Activated naive CD4-positive, alpha-beta T cell treated with anti-CD3 and anti-CD28 coated beads for 36 hours (primary cell): ENCODE results near the gene CEPT1. TPM values are rescaled to one million over a fixed set of nuclear protein-coding genes. Genes with fewer than 3 reads are reported as not detected.

Source experiments
- CTCF ChIA-PET: fragments of 350-600 bp; sonication (Branson Sonifier 250); formaldehyde crosslinking; loops from one replicate; lab custom pipeline; 2021; ENCODE audit warnings: antibody characterized with exemption; lab: Charles Lee
- DNase-seq: peaks from one replicate; pipeline ENCODE4 v3.0.0-alpha.2; 2020
- H3K27ac Mint-ChIP-seq: one replicate; pipeline ENCODE4 v1.8.0; 2021; ENCODE audit warnings: mild to moderate bottlenecking, mixed read lengths
- H3K27me3 Mint-ChIP-seq: one replicate; pipeline ENCODE4 v1.8.0; 2021; ENCODE audit warnings: low read depth, mixed read lengths
- H3K36me3 Mint-ChIP-seq: one replicate; pipeline ENCODE4 v1.8.0; 2021; ENCODE audit warnings: low read depth, mixed read lengths
- H3K4me1 Mint-ChIP-seq: one replicate; pipeline ENCODE4 v1.8.0; 2021; ENCODE audit warnings: low read depth, mixed read lengths
- H3K4me3 Mint-ChIP-seq: one replicate; pipeline ENCODE4 v1.8.0; 2021; ENCODE audit warnings: mild to moderate bottlenecking, moderate library complexity, mixed read lengths
- H3K9me3 Mint-ChIP-seq: one replicate; pipeline ENCODE4 v1.8.0; 2021; ENCODE audit warnings: mixed read lengths
- intact Hi-C: fragments of 100-400 bp; cut with micrococcal nuclease; formaldehyde crosslinking; loops from one replicate; pipeline ENCODE4 v1.15.1; 2023
- total RNA-seq, 2 experiments: library from RNA; stranded (reverse); gene quantifications; one replicate each; pipeline ENCODE4 v1.2.3, GENCODE V29; 2021

Gene CEPT1
- total RNA-seq, 2 experiments from 2014 or later, result 29.0 to 30.3 TPM

- CTCF ChIA-PET, result interaction anchor here (0.7 kb wide), 2 partner anchors 71 to 694 kb away, joined by 3 read pairs; no protein-coding TSS in a partner anchor
- Mint-ChIP-seq H3K4me3 (no peak overlapping the region), H3K4me1 (peaks cover 58% of the 10 kb centered on the region), H3K36me3 (peaks cover 56% of the 10 kb centered on the region), H3K27me3 (no peaks in the 10 kb centered on the region), H3K9me3 (no peaks in the 10 kb centered on the region), H3K27ac (no peak overlapping the region)
- DNase-seq, result no peak
- intact Hi-C loops, result no loop called here
Observed at GRCh38 chr1:111154021-111154999, 14.3 kb downstream of the CEPT1 start.

GRCh38 chr1:111157431-111157830 lies 17.4 kb downstream of the CEPT1 start:
- no peaks in the 10 kb centered on the region for H3K27me3 Mint-ChIP-seq
- no peaks in the 10 kb centered on the region for H3K9me3 Mint-ChIP-seq
- CTCF ChIA-PET, result no interaction called here
- no peak overlapping the region for H3K27ac Mint-ChIP-seq
- H3K4me3 Mint-ChIP-seq, result no peak overlapping the region
- intact Hi-C loops, result no loop called here
- H3K36me3 Mint-ChIP-seq, result peaks cover 45% of the 10 kb centered on the region
- no peak for DNase-seq
- H3K4me1 Mint-ChIP-seq, result peaks cover 44% of the 10 kb centered on the region

DNA sequence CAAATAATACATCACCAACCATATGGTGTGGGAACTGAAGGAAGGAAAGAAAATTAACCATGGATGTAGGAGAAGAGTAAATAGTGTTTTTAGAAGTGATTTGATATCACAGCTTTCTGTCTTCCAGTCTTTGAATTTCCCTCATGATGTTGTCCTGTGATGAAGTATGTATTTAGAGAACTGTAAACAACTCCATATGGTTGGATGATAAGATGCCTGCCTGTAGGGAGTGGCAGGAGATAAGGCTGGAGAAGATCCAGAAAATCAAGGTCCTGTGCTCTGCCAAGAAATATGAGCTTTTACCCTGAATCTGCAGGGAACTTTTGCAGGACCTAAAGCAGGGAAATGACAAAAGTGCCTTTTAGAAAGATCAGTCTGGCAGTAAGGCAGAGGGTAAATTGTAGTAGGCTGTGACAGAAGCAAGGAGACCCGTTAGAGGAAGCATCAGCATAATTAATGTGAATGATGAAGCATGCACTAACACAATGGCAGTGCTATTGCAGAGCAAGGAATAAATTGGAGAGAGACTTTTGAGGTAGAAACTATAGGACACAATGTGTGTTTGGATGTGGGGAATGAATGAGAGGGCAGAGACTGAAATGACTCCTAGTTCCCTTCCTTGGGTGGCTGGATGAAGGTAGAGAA lies 21.9 kb downstream of the CEPT1 start:
- no peak for DNase-seq
- Mint-ChIP-seq H3K4me3 (no peak overlapping the region), H3K36me3 (peaks cover 21% of the 10 kb centered on the region), H3K27ac (no peak overlapping the region), H3K4me1 (peaks cover 15% of the 10 kb centered on the region), H3K27me3 (no peaks in the 10 kb centered on the region), H3K9me3 (no peaks in the 10 kb centered on the region)
- intact Hi-C loops, result loop anchor here (2.0 kb wide), 1 partner anchor 13 kb away; no protein-coding TSS in a partner anchor
- CTCF ChIA-PET, result no interaction called here

DNA sequence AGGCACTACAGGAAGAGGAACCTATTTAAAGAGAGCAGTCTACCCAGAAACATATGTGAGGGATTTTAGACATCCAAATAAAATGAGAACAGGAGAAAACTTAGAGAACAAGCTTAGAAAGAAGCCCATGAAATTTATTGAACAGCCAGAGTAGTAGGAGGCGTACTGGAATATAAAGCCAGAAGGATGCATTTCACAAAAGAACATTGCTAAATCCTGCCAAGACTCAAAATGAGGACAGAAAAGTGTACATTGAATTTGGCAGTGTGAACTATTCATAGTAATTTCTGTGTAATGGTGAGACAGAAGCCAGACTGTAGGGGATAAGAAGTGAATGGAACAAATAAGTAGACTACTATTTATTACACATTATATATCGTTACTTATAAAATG lies 22.5 kb downstream of the CEPT1 start:
- H3K27ac Mint-ChIP-seq, result no peak overlapping the region
- H3K4me3 Mint-ChIP-seq, result no peak overlapping the region
- intact Hi-C loops, result loop anchor here (2.0 kb wide), 1 partner anchor 14 kb away; no protein-coding TSS in a partner anchor
- CTCF ChIA-PET, result no interaction called here
- H3K9me3 Mint-ChIP-seq, result no peaks in the 10 kb centered on the region
- peaks cover 21% of the 10 kb centered on the region for H3K36me3 Mint-ChIP-seq
- H3K27me3 Mint-ChIP-seq, result no peaks in the 10 kb centered on the region
- peaks cover 15% of the 10 kb centered on the region for H3K4me1 Mint-ChIP-seq
- DNase-seq, result no peak

- no peak overlapping the region for H3K27ac Mint-ChIP-seq
- H3K4me1 Mint-ChIP-seq, result peaks cover 15% of the 10 kb centered on the region
- CTCF ChIA-PET, result no interaction called here
- intact Hi-C loops, result loop anchor here (2.0 kb wide), 1 partner anchor 15 kb away; no protein-coding TSS in a partner anchor
- no peak overlapping the region for H3K4me3 Mint-ChIP-seq
- H3K36me3 Mint-ChIP-seq, result peaks cover 25% of the 10 kb centered on the region
- no peaks in the 10 kb centered on the region for H3K27me3 Mint-ChIP-seq
- DNase-seq, result no peak
- H3K9me3 Mint-ChIP-seq, result no peaks in the 10 kb centered on the region
Observed at GRCh38 chr1:111163363-111163762, 23.3 kb downstream of the CEPT1 start.

DNA sequence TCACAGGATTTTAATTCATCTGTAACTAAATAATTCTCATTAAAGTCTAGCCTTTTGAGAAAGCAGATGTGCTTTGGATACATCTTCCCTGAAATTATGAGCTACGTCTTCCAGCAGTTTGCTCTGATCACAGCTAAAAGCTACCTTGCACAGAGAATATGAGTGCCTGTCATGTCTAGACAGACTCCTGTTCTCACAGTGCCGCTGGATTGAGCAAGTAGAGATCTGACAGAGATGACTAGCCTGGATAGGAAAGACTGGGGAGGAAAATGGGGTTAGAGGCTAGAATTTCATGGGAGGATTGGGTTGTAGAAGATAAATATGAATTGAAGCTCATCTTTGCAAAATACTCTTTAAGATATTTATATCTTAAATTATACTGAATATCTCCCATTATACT lies 24.1 kb downstream of the CEPT1 start:
- Mint-ChIP-seq H3K27ac (no peak overlapping the region), H3K9me3 (no peaks in the 10 kb centered on the region), H3K4me3 (no peak overlapping the region), H3K4me1 (peaks cover 14% of the 10 kb centered on the region), H3K27me3 (no peaks in the 10 kb centered on the region), H3K36me3 (peaks cover 28% of the 10 kb centered on the region)
- CTCF ChIA-PET, result no interaction called here
- no peak for DNase-seq
- intact Hi-C loops, result no loop called here

- no peak overlapping the region for H3K4me3 Mint-ChIP-seq
- DNase-seq, result no peak
- H3K27ac Mint-ChIP-seq, result no peak overlapping the region
- CTCF ChIA-PET, result no interaction called here
- H3K4me1 Mint-ChIP-seq, result peaks cover 27% of the 10 kb centered on the region
- H3K27me3 Mint-ChIP-seq, result no peaks in the 10 kb centered on the region
- H3K9me3 Mint-ChIP-seq, result no peaks in the 10 kb centered on the region
- peaks cover 27% of the 10 kb centered on the region for H3K36me3 Mint-ChIP-seq
- intact Hi-C loops, result no loop called here
Observed at GRCh38 chr1:111172463-111172862, 32.4 kb downstream of the CEPT1 start.

GRCh38 chr1:111174070-111174469 lies 34.0 kb downstream of the CEPT1 start:
- intact Hi-C loops, result no loop called here
- DNase-seq, result no peak
- Mint-ChIP-seq H3K4me1 (peaks cover 27% of the 10 kb centered on the region), H3K9me3 (no peaks in the 10 kb centered on the region), H3K4me3 (no peak overlapping the region), H3K36me3 (peaks cover 23% of the 10 kb centered on the region), H3K27ac (peak overlapping the region; percentile 36), H3K27me3 (no peaks in the 10 kb centered on the region)
- CTCF ChIA-PET, result interaction anchor here (0.5 kb wide), 1 partner anchor 476 kb away, joined by 3 read pairs; no protein-coding TSS in a partner anchor

GRCh38 chr1:111175349-111175748 lies 35.3 kb downstream of the CEPT1 start:
- no peak for DNase-seq
- Mint-ChIP-seq H3K36me3 (peaks cover 28% of the 10 kb centered on the region), H3K9me3 (no peaks in the 10 kb centered on the region), H3K4me3 (no peak overlapping the region), H3K27ac (no peak overlapping the region), H3K4me1 (peaks cover 37% of the 10 kb centered on the region), H3K27me3 (no peaks in the 10 kb centered on the region)
- intact Hi-C loops, result no loop called here
- CTCF ChIA-PET, result interaction anchor here (1.1 kb wide), 1 partner anchor 36 kb away, joined by 3 read pairs; the partner anchor contains the start of gene DRAM2

DNA sequence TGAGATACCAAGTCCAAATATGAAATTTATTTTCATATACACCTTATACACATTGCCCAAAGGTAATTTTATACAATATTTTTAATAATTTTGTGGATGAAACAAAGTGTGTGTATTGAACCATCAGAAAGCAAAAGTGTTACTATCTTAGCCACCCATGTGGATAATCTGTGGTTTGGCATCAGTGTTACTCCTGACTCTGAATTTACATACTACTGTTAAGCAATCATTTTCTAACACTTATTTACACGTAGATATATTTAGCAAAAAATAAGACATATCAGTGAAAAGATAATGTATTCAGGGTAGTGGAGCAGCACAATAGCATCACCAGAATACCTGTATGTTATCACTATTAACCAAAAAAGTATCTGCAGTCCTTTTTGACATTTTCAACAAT lies 36.7 kb downstream of the CEPT1 start:
- Mint-ChIP-seq H3K4me3 (no peak overlapping the region), H3K36me3 (peaks cover 30% of the 10 kb centered on the region), H3K27me3 (no peaks in the 10 kb centered on the region), H3K9me3 (no peaks in the 10 kb centered on the region), H3K27ac (no peak overlapping the region), H3K4me1 (peaks cover 41% of the 10 kb centered on the region)
- intact Hi-C loops, result no loop called here
- DNase-seq, result no peak
- CTCF ChIA-PET, result no interaction called here

DNA sequence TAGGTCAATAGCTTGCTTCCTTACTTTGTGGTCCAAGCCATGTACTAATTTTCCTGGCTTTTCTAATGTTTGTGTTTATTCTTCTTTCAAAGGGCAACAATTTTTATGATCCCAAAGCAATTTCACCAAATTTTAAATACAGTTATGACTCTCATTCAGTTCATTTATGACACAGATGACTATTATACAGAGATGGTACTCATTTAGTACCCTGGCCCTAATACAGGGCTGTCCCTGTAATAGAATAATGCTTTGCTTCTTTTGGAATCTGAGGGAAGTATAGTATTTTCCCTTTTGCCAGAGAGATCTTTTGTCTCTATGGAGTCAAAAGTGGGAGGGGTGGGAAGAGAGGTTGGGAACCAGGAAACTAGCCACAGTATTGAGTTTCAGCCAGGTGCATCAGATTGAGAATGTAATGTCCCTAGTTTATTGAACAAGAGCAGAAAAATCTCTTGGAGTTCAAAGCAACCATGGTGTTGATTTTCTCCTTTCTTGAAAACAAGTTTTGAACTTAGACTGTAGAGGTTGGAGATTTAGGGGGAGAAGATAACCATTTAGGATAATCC lies 40.0 kb downstream of the CEPT1 start:
- Mint-ChIP-seq H3K9me3 (no peaks in the 10 kb centered on the region), H3K4me1 (peaks cover 39% of the 10 kb centered on the region), H3K4me3 (no peak overlapping the region), H3K27me3 (no peaks in the 10 kb centered on the region), H3K27ac (peak overlapping the region; percentile 46), H3K36me3 (peaks cover 36% of the 10 kb centered on the region)
- CTCF ChIA-PET, result interaction anchor here (0.9 kb wide), 1 partner anchor 41 kb away, joined by 3 read pairs; no protein-coding TSS in a partner anchor
- intact Hi-C loops, result no loop called here
- DNase-seq, result no peak

GRCh38 chr1:111182052-111182451 lies 42.0 kb downstream of the CEPT1 start:
- Mint-ChIP-seq H3K9me3 (no peaks in the 10 kb centered on the region), H3K36me3 (peaks cover 51% of the 10 kb centered on the region), H3K27me3 (no peaks in the 10 kb centered on the region), H3K27ac (peak overlapping the region; percentile 42), H3K4me1 (peaks cover 55% of the 10 kb centered on the region), H3K4me3 (no peak overlapping the region)
- DNase-seq, result no peak
- CTCF ChIA-PET, result interaction anchor here (0.6 to 1.0 kb wide), 4 partner anchors 9 to 270 kb away, joined by 3 to 5 read pairs (median 4); no protein-coding TSS in a partner anchor
- intact Hi-C loops, result no loop called here
